ENCODE data around the gene NRDC.

- TF ChIP-seq CTCF (IDR thresholded peaks at IDR 0.05 in 2 of 3, conservative IDR thresholded peaks at IDR 0.05 in 1 of 3; ENCODE audit: control insufficient read depth in 2 of 3, extremely low read depth in 1 of 3, insufficient read depth in 1 of 3, low read depth in 3 of 3, low read length in 3 of 3): no peak
- TF ChIP-seq EZH2 (IDR thresholded peaks at IDR 0.05; ENCODE audit: borderline replicate concordance, control insufficient read depth, low read depth, low read length): no peak
- no peak for TF ChIP-seq BCL11A (IDR thresholded peaks at IDR 0.05; ENCODE audit: low read depth, low read length)
- TF ChIP-seq BHLHE40 (IDR thresholded peaks at IDR 0.05; ENCODE audit: borderline replicate concordance in 1 of 2, low read depth in 2 of 2, low read length in 1 of 2): no peak
- TF ChIP-seq, protein P1, sequence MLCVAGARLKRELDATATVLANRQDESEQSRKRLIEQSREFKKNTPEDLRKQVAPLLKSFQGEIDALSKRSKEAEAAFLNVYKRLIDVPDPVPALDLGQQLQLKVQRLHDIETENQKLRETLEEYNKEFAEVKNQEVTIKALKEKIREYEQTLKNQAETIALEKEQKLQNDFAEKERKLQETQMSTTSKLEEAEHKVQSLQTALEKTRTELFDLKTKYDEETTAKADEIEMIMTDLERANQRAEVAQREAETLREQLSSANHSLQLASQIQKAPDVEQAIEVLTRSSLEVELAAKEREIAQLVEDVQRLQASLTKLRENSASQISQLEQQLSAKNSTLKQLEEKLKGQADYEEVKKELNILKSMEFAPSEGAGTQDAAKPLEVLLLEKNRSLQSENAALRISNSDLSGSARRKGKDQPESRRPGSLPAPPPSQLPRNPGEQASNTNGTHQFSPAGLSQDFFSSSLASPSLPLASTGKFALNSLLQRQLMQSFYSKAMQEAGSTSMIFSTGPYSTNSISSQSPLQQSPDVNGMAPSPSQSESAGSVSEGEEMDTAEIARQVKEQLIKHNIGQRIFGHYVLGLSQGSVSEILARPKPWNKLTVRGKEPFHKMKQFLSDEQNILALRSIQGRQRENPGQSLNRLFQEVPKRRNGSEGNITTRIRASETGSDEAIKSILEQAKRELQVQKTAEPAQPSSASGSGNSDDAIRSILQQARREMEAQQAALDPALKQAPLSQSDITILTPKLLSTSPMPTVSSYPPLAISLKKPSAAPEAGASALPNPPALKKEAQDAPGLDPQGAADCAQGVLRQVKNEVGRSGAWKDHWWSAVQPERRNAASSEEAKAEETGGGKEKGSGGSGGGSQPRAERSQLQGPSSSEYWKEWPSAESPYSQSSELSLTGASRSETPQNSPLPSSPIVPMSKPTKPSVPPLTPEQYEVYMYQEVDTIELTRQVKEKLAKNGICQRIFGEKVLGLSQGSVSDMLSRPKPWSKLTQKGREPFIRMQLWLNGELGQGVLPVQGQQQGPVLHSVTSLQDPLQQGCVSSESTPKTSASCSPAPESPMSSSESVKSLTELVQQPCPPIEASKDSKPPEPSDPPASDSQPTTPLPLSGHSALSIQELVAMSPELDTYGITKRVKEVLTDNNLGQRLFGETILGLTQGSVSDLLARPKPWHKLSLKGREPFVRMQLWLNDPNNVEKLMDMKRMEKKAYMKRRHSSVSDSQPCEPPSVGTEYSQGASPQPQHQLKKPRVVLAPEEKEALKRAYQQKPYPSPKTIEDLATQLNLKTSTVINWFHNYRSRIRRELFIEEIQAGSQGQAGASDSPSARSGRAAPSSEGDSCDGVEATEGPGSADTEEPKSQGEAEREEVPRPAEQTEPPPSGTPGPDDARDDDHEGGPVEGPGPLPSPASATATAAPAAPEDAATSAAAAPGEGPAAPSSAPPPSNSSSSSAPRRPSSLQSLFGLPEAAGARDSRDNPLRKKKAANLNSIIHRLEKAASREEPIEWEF (IDR thresholded peaks at IDR 0.05; ENCODE audit: insufficient replicate concordance, low read depth, low read length): no peak
- no peak for TF ChIP-seq CHD2 (IDR thresholded peaks at IDR 0.05; ENCODE audit: borderline replicate concordance, low read depth, low read length)
Observed at GRCh38 chr1:51758310-51758709, 120.2 kb downstream of the NRDC start.

All from GM12878 (cell line).